Fibroblast of pulmonary artery (primary cell): ENCODE results near the gene NEXN.
"Not testable (repeated sequence)": the region's sequence is repeated elsewhere in the genome, so short reads cannot be mapped to it uniquely, and the experiment has no call there.

Source experiments
- DNase-seq: peaks from one replicate; pipeline ENCODE4 v3.0.0-alpha.2; 2010; ENCODE audit warnings: low read depth
- H3K4me3 ChIP-seq: replicated peaks from 2 replicates; pipeline ENCODE4 v1.5.1; 2011; ENCODE audit warnings: low read depth, mild to moderate bottlenecking, control low read depth, low read length, moderate library complexity
- CTCF ChIP-seq: IDR thresholded peaks from 2 replicates; pipeline ENCODE4 v1.5.1; 2011; ENCODE audit warnings: mild to moderate bottlenecking, control low read depth, low read length, inconsistent platforms; ENCODE audit errors: missing control alignments

The NEXN gene

DNA sequence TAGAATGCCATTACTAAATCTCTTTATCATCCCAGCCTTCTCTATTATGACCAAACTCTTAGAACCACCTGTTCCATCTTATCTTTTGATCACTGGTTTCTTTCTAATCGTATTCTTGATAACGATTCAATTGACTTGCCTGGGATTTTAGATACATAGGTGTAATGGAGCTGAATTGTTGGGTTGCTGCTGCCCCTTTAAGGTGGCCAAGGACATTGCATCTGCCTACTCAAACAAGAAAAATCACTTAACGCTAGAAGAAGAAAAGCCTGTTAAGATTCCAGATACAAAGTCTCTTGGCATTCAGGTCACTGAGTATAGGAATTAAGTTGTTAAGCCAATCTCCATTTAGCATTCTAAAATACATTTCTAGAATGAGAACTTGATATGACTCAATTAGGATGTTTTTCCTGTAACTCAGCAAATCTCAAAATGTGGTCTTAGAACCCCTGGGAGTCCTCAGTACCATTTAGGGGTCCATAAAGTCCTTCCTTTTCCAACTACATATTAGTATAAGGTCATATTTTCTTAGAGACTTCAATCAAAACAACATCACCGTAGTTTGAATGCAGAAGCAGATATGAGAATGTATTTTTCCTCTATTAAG is 12.4 kb downstream of the NEXN start:
- DNase-seq: peak; percentile 77
- peak; percentile 71 for TF ChIP-seq CTCF
- no peak overlapping the region for H3K4me3 ChIP-seq

- no peak for DNase-seq
These were observed 17.2 kb downstream of the NEXN start for GRCh38 chr1:77905603-77906002.

GRCh38 chr1:77906019-77906545 is 17.7 kb downstream of the NEXN start:
- no peak for DNase-seq
- no peak overlapping the region for H3K4me3 ChIP-seq
- TF ChIP-seq CTCF: no peak

More at GRCh38 chr1:77905603-77906002, 17.2 kb downstream of the NEXN start:
- TF ChIP-seq CTCF: no peak
- H3K4me3 ChIP-seq: no peak overlapping the region

DNA sequence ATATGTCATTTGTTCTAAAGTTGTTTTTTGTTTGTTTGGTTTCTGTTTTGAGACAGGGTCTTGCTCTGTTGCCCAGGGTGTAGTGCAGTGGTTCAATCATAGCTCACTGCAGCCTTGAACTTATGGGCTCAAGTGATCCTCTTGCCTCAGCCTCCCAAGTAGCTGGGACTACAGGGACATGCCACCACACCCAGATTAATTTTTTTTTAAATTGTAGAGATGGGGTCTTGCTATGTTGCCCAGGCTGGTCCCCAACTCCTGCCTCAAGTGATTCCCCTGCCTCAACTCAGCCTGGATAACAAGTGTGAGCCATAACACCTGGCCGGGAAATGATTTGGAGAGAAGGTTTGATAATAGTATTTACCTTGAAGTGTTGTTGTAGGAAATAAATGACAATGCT is 18.2 kb downstream of the NEXN start:
- DNase-seq: no peak
- no peak overlapping the region for H3K4me3 ChIP-seq
- no peak for TF ChIP-seq CTCF

GRCh38 chr1:77910116-77910515 is 21.7 kb downstream of the NEXN start:
- no peak overlapping the region for H3K4me3 ChIP-seq
- TF ChIP-seq CTCF: no peak
- no peak for DNase-seq

GRCh38 chr1:77918918-77919317 is 30.5 kb downstream of the NEXN start:
- not testable (repeated sequence) for H3K4me3 ChIP-seq, DNase-seq

DNA sequence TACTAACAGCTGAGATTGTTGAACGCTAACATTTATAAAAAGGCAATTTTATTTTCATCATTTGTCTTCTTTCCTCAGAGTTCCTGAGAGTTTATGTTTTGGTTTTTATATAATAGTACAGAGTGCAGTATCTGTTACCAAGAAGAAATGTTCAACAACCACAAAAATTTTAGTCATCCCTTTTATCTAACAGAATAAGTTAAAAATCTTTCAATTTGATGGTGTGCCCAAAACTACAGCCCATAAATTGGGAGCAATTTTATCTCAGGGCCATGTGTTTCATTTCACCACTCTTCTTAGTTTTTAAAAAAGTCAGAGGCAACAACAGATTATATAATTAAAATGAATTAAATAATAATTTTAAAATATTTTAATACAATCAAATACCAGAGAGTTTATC is 37.1 kb downstream of the NEXN start:
- DNase-seq: peak; percentile 41
- no peak for TF ChIP-seq CTCF
- H3K4me3 ChIP-seq: no peak overlapping the region
